HG02852 (cell line): ENCODE data around the gene KRTAP9-1.
"Not testable (repeated sequence)": the region's sequence is repeated elsewhere in the genome, so short reads cannot be mapped to it uniquely, and the experiment has no call there.

ENCODE experiments used
- ATAC-seq: cut with Tn5 transposase; IDR thresholded peaks from one replicate; pipeline ENCODE4 v1.9.1; 2021; ENCODE audit warnings: mild to moderate bottlenecking, moderate library complexity; ENCODE audit not compliant: unreplicated experiment

The KRTAP9-1 gene

DNA sequence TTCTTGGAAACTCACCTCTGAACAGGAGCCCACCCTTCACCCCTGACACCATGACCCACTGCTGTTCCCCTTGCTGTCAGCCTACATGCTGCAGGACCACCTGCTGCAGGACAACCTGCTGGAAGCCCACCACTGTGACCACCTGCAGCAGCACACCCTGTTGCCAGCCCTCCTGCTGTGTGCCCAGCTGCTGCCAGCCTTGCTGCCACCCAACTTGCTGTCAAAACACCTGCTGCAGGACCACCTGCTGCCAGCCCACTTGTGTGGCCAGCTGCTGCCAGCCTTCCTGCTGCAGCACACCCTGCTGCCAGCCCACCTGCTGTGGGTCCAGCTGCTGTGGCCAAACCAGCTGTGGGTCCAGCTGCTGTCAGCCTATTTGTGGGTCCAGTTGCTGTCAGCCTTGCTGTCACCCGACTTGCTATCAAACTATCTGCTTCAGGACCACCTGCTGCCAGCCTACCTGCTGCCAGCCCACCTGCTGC lies at the start of gene KRTAP9-1:
Gene KRTAP9-1 (plus strand): TSS at position 51 of the 482 bp plus-strand sequence. CDS start 0 bp downstream, at position 51.
- ATAC-seq = not testable (repeated sequence)

DNA sequence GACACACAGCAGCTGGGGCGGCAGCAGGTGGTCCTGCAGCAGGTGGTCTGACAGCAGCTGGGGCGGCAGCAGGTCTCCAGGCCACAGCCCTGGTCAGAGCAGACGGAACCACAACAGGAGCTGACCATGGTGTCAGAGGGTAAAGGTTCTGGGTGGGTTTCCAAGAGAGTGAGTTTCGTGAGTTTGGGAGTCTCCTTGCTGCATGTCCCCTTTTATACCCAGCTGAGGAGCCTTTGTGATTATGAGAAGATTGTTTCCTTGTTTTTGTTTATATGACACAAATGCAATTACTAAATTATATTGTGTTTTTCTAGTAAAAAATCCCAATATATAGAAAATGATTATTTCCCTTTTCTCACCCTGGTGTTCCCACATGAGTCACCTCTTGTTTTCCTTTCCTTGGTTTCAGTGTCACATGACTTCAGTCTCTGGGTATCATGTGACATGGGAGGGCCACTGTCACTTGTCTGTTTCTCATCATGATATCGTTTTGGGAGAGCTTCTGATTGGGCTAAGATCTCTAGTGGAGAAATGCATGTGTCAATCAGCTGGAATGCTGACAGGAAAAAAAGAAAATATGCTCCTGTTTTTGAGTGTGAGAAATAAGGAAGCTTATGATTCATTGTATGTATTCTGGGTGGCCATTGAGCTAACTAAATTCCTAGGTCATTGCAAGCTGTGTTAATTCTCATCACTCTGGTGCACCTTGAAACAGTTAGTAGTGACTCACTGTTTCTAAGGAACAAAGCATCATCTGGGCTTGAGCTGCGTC lies 49.1 kb upstream of the KRTAP9-1 start, which contains the start of gene KRTAP4-6:
Gene KRTAP4-6 (minus strand): TSS at position 185 of the 772 bp plus-strand sequence. CDS start 57 bp downstream, at position 128.
- ATAC-seq = no peak

DNA sequence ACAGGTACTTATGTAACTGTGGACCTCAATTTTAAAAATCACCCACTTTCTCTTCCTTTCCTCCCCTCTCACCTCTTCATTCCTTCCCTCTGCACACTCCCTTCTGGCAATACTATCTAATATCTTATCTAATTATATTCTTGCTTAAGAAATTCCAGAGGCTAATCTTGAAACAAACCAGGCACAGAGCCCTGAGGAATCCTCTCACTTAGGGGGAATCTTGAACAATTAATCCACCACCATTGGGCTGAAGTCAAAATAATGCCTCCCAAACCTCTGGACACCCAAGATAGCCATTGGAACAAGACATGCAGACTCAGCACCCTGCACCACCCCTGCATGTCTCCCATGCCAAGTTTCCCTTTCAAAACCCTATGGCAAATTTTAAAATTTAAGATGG lies 48.3 kb upstream of the KRTAP9-1 start:
- ATAC-seq = no peak

GRCh38 chr17:41144846-41145245 lies 44.8 kb upstream of the KRTAP9-1 start:
- no peak for ATAC-seq

GRCh38 chr17:41145261-41145660 lies 44.4 kb upstream of the KRTAP9-1 start:
- ATAC-seq = no peak

DNA sequence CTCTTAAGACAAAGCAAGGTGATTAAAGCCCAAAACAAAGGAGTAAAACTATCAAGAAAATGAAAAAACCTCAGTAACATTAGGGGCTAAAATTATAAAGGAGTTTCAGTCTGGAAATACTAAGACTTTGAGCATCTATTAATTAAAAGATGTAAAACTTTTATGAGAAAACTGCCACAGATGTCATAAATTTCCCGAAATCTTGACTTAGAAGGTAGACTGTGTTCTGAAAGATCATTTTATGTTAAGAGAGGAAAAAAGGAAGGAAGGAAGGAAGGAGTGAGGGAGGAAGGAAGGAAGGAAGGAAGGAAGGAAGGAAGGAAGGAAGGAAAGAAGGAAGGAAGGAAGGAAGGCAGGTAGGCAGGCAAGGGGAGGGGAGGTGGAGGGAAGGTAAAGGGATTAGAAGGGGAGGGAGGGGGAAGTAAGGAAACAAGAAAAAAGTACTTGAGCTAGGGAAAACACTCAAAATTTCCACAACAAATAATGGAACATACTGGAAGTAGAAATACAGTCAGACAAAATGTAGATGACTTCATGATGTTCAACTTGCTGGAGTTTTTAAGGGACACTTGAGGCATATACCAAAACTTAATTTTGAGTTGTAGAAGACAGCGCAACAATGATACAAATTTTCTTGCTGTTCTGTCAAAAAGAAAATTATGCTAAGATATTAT lies 42.0 kb upstream of the KRTAP9-1 start:
- ATAC-seq = no peak

DNA sequence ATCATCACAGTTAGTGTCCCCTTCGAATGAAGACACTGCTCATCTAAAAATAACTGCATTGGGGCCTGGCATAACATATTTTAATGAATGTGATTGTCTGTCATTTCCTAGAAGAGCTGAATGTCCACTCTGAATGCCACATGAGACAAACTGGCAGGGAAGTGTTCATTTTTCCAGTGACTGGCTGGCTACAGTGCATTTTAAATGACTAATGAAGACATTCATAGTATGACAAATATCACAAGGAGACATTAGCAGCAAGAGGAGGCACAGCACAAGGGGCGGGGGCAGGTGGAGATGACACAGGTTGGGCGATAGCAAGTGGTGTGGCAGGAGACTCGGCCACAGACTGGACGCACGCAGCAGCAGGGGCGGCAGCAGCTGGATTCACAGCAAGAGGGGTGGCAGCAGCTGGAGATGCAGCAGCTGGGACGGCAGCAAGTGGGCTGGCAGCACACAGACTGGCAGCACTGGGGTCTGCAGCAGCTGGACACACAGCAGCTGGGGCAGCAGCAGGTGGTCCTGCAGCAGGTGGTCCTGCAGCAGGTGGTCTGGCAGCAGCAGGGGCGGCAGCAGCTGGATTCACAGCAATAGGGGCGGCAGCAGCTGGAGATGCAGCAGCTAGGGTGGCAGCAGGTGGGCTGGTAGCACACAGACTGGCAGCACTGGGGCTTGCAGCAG lies 40.6 kb upstream of the KRTAP9-1 start:
- ATAC-seq = not testable (repeated sequence)

- no peak for ATAC-seq
These were observed 40.1 kb upstream of the KRTAP9-1 start, which contains the start of gene KRTAP4-5 for GRCh38 chr17:41149652-41149985. TSS of gene KRTAP4-5 (minus strand) at chr17:41149825. CDS start at chr17:41149767, 58 bp downstream.

- no peak for ATAC-seq
These were observed 39.7 kb upstream of the KRTAP9-1 start for GRCh38 chr17:41150026-41150425.

- no peak for ATAC-seq
These were observed 38.2 kb upstream of the KRTAP9-1 start for GRCh38 chr17:41151525-41151924.

GRCh38 chr17:41153856-41154255 lies 35.8 kb upstream of the KRTAP9-1 start:
- no peak for ATAC-seq

DNA sequence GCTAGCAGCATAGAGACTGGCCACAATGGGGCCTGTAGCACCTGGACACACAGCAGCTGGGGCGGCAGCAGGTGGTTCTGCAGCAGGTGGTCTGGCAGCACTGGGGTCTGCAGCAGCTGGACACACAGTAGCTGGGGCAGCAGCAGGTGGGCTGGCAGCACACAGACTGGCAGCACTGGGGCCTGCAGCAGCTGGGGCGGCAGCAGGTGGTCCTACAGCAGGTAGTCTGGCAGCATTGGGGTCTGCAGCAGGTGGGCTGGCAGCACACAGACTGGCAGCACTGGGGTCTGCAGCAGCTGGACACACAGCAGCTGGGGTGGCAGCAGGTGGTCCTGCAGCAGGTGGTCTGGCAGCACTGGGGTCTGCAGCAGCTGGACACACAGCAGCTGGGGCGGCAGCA lies 29.5 kb upstream of the KRTAP9-1 start:
- not testable (repeated sequence) for ATAC-seq

- no peak for ATAC-seq
These were observed 29.0 kb upstream of the KRTAP9-1 start, which contains the start of gene KRTAP4-4 for GRCh38 chr17:41160648-41161047. TSS of gene KRTAP4-4 (minus strand) at chr17:41160748. CDS start at chr17:41160691, 57 bp downstream.

DNA sequence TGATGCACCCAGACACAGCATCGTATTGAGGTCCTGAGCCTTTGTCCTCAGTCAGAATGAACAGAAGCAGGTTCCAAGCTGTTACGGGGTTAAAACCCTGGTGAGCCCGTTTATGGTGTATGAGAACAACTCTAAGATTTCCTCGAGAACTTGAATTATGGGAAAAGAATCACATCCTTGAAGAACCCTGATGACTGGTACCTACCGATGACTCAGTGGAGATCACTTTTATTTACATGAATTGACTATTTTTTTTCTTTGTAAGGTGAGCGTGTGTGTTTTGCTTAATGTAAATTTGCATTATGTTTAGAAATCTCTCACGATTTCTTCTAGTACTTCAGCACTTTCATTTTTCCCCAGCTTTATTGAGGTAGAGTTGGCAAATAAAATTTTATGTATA lies 25.9 kb upstream of the KRTAP9-1 start:
- no peak for ATAC-seq

DNA sequence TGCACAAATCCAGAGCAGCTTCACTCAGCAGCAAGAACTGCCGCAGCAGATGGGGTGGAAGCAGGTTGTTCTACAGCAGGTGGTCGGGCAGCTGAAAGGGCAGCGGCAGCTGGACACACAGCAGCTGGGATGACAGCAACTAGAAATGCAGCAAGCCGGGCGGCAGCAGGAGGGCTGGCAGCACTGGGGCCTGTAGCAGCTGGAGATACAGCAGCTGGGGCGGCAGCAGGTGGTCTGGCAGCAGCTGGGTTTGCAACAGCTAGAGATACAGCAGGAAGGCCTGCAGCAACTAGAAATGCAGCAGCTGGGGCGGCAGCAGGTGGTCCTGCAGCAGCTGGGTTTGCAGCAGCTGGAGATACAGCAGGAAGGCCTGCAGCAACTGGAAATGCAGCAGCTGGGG lies 22.1 kb upstream of the KRTAP9-1 start:
- ATAC-seq = no peak

- no peak for ATAC-seq
These were observed 21.6 kb upstream of the KRTAP9-1 start, which contains the start of gene KRTAP4-3 for GRCh38 chr17:41168121-41168520. TSS of gene KRTAP4-3 (minus strand) at chr17:41168221. CDS start at chr17:41168172, 49 bp downstream.

GRCh38 chr17:41171886-41172285 lies 17.8 kb upstream of the KRTAP9-1 start:
- no peak for ATAC-seq

GRCh38 chr17:41176744-41177387 lies 12.8 kb upstream of the KRTAP9-1 start:
- ATAC-seq = no peak

- no peak for ATAC-seq
These were observed 11.9 kb upstream of the KRTAP9-1 start, which contains the start of gene KRTAP4-2 for GRCh38 chr17:41177727-41178271. TSS of gene KRTAP4-2 (minus strand) at chr17:41178221. CDS start at chr17:41178164, 57 bp downstream.

DNA sequence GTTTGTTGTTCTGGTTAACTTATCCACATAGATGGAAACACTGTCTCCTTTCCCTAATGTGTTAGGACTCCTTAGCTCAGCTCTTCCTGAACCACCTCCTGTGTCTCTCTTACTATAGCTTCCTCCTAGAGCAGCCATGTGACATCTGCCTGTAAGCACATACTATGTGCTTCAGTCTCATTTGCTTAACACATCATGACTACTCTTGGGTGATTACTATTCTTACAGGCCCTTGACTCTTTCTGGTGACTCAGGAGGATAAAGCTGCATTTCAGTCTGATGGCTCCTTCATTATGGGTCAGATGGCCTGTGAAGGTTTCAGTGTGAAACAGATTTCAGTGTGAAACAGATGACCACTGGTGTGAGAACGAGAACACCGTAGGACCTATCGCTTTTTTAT lies 11.3 kb upstream of the KRTAP9-1 start:
- ATAC-seq = no peak
